Fibroblast of skin of left biceps (primary cell): Measurements from ENCODE around the gene ILRUN.
"Not testable (repeated sequence)": the region's sequence is repeated elsewhere in the genome, so short reads cannot be mapped to it uniquely, and the experiment has no call there.

Experiments
- DNase-seq, 2 experiments: peaks; one replicate each; pipeline ENCODE4 v3.0.0-alpha.2; 2013; ENCODE audit warnings: low read depth in 2 of 2

The ILRUN gene

GRCh38 chr6:34665019-34665418 lies 31.5 kb downstream of the ILRUN start:
- no peak for DNase-seq

DNA sequence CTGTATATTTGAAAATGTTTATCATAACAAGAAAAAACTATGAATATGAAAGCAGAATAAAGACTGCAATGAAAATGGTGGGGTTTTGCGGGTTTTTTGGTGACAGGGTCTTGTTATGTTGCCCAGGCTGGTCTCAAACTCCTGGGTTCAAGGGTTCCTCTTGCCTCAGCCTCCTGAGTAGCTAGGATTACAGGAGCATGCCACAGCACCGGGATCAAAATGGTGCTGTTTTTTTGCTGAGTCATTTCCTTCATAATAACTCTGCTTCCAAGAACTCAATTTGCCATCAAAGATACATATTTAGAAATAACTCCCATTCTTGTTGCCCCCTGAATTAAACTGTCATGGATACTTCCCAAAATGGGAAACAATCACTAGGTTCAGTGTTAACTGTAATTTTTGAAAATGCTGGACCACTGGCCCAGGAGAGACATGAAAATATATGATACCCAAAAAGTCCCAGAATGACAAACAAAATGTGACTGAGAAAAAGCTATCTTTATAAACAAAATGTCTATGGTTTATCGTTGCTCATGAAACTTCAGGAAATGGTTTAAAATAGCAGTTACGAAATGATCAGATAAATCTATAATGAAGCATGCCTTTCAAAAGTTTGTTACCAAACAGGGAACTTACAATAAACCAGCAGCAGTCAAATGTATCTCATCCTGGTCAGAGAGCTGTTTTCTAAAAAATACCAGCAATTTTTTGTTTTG lies 32.2 kb downstream of the ILRUN start:
- no peak for DNase-seq

DNA sequence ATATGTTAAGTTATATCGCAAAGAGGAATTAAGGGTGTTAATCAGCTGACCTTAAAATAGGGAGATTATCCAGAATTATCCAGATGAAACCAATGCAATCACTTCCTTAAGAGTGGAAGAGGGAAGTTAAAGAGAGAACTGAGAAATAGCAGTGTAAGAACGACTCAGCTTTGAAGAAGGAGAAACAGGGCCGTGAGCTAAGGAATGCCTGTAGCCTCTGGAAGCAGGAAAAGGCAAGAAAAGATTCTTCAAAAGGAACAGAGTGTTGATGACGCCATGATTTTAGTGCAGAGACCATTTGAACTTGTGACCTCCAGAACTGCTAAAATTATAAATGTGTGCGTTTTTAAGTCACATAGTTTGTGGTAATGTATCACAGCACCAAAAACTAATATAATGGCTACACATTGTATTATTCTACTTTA lies 32.7 kb downstream of the ILRUN start:
- no peak for DNase-seq

DNA sequence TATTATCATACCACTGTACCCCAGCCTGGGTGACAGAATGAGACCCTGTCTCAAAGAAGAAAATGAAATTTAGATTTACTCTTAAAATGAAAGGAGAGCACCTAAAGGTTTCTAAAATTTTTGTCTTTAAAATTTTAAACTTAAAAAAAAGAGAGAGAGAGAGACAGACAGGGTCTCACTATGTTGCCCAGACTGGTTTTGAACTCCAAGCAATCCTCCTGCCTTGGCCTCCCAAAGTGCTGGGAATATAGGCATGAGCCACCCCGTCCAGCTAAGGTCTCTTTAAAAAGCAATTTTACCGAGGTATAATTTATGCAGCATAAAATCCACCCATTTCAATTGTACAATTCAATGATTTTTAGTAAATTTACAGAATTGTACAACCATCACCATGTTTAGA lies 33.2 kb downstream of the ILRUN start:
- DNase-seq = no peak

DNA sequence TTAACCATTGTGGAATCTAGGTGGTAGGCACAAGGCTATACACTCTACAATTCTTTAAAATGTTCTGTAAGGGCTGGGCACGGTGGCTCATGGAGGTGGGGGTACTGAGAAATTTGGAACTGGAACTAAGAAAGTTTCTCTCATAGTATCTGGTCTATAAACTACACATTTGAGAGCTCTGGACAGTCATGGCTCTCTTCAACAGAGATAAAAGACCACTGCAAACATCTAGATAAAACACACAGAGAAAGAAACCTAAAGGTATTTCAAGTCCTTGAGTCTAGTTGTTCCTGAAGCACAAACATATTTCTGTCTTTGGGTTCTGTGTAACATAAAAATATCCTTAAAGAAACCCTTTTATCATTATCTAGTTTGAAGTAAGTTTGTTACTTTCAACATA lies 35.2 kb downstream of the ILRUN start:
- DNase-seq = no peak

GRCh38 chr6:34658605-34659265 lies 37.8 kb downstream of the ILRUN start:
- DNase-seq = no peak

DNA sequence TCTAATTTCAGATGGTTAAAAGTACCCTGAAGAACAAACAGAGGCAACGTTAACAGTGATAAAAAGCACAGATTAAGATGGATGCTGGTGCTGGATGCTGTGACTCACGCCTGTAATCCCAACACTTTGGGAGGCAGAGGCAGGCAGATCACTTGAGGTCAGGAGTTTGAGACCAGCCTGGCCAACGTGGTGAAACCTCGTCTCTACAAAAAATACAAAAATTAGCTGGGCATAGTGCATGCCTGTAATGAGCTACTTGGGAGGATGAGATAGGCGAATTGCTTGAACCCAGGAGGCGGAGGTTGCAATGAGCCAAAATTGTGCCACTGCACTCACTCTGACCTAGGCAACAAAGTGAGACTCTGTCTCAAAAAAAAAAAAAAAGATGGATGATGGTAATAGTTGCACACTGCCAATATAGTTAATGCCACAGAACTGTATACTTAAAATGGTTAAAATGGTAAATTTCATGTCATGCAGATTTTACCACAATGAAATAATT lies 38.5 kb downstream of the ILRUN start:
- DNase-seq = not testable (repeated sequence)

- no peak for DNase-seq
Observed at GRCh38 chr6:34657307-34657978, 39.1 kb downstream of the ILRUN start.

DNA sequence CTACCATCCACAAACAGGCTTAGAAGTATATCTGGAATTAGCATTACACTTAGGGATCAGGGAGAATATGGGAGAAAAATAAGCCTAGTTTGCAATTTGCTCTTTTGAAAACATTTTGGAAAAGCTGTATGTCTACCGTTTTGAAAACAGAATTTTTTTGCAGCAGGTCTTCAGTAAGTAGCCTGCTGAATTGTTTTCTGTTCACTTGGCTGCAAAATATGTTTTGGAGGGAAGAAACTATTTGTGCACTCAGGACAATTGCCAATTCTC lies 39.6 kb downstream of the ILRUN start:
- DNase-seq = no peak

GRCh38 chr6:34656378-34657036 lies 40.1 kb downstream of the ILRUN start:
- DNase-seq = no peak

DNA sequence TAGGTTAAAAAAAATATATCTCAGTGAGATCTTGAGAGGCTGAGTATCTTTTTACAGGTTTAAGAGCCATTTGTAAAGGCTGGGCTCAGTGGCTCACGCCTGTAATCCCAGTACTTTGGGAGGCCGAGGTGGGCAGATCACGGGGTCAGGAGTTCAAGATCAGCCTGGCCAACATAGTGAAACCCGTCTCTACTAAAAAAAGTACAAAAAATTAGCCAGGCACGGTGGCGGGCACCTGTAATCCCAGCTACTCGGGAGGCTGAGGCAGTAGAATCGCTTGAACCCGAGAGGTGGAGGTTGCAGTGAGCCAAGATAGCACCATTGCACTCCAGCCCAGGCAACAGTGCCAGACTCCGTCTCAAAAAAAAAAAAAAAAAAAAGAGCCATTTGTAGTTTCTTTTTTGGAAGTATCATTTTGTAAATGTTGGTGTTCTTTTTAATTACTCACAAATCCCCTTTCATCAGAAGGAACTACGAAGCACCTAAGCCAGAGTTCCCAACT lies 40.6 kb downstream of the ILRUN start:
- DNase-seq = not testable (repeated sequence)

DNA sequence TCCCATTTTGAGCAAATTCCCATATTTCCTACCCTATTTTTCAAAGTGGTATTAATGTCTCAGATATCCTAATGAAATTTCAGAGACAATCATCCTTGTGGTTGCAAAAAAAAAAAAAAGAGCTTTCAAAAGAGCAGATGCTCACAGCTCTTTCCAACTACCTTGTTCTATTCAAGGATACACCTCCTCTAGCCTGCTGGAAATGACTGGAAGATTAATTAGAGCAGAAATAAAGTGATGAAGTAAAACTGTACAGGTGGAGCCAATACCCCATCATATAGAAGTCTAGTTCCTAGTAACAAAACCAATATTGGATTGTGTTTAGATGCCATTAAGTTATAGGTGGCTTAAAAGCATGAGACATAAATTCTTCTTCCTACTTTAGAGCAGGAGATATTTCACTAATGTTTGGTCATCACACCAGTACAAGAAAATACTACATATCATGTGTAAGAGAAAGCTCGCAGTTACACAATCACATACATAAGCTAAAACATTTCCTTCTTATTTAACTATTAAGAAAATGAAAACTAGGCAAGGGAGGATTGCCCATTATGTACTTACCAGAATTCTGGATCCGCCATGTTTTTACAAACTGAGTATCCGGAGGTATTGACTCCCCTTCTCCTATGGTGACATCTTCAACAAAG lies 42.4 kb downstream of the ILRUN start:
- DNase-seq = no peak

GRCh38 chr6:34652263-34652662 lies 44.3 kb downstream of the ILRUN start:
- DNase-seq = no peak

- DNase-seq = no peak
Observed at GRCh38 chr6:34650823-34651222, 45.7 kb downstream of the ILRUN start.

DNA sequence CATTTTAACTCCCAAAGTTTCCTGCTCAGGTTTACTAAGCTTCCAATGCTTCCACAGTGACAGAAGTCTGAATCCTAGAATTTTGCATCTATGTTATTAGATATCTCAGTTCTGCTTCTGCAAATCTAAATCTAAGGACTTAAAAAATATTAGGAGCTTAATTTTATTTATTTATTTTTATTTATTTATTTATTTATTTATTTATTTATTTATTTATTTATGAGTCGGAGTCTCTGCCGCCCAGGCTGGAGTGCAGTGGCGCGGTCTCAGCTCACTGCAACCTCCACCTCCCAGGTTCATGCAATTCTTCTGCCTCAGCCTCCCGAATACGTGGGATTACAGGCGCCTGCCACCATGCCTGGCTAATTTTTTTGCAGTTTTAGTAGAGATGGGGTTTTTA lies 46.3 kb downstream of the ILRUN start:
- DNase-seq = not testable (repeated sequence)

- DNase-seq = no peak
Observed at GRCh38 chr6:34648806-34649205, 47.8 kb downstream of the ILRUN start.
